IPS DF 19.7 (cell line): Measurements from ENCODE around the gene IRF2.
A peak's percentile ranks its signal among the peaks of the same experiment; 100 is the strongest.
"Not testable (repeated sequence)": the region's sequence is repeated elsewhere in the genome, so short reads cannot be mapped to it uniquely, and the experiment has no call there.

Experiments
- DNase-seq: peaks from one replicate; pipeline ENCODE4 v3.0.0-alpha.2; 2013; ENCODE audit warnings: low read depth, low spot score

IRF2 gene

DNA sequence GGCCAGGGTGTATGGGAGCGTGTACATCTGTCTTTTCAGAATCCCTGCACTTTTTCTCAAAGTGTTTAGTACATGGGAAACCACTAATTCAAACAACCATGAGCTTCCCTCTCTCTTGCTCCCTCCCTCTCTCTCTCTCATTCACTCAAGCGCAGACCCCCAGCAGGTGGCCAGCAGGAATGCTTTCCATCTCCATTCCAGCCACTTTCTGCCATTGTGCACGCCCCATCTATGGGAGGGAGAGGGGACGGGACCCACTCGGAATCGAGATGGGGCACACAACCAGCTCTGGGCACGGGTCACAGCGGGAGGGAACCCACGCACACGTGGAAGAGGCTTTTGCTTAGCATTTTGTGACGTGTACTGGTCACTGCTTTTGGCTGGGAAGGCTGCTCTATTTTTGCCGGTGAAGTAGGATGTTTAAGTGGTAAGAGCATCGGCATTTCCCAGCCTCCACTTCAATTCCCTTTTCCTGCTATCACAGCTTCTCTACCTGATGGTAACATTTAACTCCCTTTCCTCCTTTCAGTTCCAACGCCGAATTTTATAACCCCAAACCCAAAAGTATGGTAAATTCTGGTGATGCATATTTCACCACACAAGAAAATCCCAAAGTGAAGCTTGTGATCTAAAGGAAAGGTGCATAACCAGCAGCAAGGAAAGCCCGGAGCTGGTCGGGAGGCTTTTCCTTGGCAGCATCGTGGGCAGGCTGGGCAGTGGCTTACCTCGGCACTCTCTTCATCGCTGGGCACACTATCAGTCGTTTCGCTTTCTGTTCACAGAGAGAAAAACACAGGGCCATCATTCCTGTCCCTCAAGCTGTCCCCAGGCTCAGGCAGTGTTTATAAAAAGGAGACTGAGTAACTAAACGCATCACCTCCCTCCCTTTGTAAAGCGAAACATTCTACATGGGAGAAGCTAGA lies 84.1 kb downstream of the IRF2 start:
- DNase-seq: no peak

- DNase-seq: no peak
These were observed 86.2 kb downstream of the IRF2 start for GRCh38 chr4:184388106-184388505.

GRCh38 chr4:184387351-184387750 lies 87.0 kb downstream of the IRF2 start:
- DNase-seq: no peak

- peak; percentile 79 for DNase-seq
These were observed 88.0 kb downstream of the IRF2 start for GRCh38 chr4:184386271-184386781.

DNA sequence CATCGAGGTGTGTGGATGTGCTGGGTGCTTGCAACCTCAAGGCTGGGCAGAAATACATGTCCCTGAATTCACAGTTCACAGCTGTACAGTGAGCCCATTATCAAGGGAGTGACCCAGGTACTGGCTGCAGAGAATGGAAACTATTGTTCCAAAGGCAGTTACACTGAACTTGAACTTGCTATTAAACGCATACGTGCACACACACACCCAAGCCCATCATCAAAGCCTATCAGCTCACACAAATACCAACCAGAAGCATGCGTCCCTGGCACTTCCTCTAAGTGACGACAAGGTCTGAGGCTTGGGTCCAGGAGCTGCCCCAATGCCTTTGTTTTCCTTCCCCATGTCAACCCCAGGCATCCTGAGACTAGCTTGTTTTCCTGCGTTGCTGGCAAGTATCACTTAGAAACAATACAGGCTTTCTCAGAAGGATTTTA lies 88.6 kb downstream of the IRF2 start:
- no peak for DNase-seq

DNA sequence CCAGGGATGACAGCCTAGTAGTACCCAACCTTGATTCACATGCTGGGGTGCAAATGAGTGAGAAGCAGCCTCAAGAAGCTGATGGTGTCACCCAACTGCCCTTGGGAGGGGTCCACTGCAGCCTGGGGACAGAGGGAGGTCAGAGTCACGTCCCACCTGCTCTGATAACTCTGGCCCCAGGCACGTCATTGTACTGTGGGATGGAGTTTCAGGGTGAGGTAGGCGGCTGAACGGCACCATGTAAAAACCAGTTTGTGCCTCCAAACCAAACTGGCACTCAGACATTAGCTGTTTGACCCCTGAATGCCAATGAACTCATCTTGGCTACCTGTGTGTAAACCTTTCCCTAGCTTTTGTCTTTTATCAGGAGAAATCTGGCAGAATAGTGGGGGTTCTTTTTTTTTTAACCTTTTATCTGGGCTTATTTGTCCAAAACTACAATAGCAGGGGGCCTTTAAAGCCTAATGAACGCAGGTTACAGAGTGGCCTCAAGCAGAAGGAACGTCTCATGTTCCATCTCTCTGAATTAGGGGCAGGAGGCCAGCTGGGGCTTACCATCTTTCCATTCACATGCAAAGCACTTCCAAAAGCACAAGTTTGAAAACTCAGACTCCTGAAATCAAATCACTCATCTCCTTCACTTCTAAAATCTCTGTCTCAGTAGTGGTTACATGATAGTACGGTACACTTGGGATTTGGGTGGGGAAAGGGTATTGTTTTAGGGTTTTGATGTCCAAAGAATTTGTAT lies 89.4 kb downstream of the IRF2 start:
- DNase-seq: no peak

DNA sequence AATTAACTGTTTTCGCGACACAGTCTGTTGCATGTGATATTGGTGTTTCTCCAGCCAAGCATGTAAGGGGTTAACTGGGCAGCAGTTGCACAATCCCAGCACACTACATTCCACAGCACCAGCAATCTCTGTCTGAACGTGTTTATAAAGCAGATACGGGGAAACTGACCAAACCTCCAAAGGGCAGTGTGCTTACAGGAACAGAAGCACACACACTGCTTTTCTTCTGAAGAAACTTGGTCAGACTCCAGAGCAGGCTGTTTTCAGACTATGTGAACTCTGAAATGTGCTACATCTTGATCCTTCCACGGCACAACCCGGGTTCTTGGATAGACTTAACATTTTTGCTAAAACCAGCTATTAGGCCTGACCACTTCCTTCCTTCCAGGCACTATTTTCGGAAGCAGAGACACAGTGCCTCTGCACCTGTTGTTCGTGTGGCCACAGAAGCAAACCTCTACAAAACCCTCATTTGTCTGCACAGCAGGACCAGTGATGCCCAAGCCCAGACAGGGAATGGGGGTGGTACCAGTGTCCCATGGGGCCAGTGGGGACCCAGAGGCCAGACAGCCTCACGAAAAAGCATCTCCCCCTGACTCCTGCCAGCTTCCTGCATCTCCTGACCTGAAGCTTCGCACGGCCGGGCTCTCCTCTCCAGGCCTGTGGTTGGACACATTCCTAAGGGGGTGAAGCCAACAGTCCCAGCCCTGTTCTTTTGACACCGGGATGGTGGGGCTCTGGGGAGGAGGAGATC lies 90.1 kb downstream of the IRF2 start:
- no peak for DNase-seq

- no peak for DNase-seq
These were observed 90.8 kb downstream of the IRF2 start for GRCh38 chr4:184383497-184384055.

- DNase-seq: no peak
These were observed 92.0 kb downstream of the IRF2 start for GRCh38 chr4:184382189-184382846.

GRCh38 chr4:184380707-184381106 lies 93.6 kb downstream of the IRF2 start:
- no peak for DNase-seq

DNA sequence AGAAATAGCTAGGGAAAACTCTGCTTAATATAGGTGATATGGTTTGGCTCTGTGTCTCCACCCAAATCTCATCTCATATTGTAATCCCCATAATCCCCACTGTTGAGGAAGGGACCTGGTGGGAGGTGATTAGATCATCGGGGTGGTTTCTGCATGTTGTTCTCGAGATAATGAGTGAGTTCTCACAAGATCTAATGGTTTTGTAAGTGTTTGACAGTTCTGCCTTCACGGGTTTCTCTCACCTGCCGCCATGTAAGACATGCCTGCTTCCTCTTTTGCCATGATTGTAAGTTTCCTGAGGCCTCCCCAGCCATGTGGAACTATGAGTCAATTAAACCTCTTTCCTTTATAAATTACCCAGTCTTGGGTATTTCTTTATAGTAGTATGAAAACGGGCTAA lies 94.1 kb downstream of the IRF2 start:
- DNase-seq: not testable (repeated sequence)

- DNase-seq: no peak
These were observed 97.4 kb downstream of the IRF2 start for GRCh38 chr4:184376923-184377322.

- no peak for DNase-seq
These were observed 98.1 kb downstream of the IRF2 start for GRCh38 chr4:184376126-184376838.

GRCh38 chr4:184375623-184376022 lies 98.7 kb downstream of the IRF2 start:
- not testable (repeated sequence) for DNase-seq

GRCh38 chr4:184375027-184375426 lies 99.3 kb downstream of the IRF2 start:
- no peak for DNase-seq

GRCh38 chr4:184373886-184374405 lies 100.4 kb downstream of the IRF2 start:
- no peak for DNase-seq

DNA sequence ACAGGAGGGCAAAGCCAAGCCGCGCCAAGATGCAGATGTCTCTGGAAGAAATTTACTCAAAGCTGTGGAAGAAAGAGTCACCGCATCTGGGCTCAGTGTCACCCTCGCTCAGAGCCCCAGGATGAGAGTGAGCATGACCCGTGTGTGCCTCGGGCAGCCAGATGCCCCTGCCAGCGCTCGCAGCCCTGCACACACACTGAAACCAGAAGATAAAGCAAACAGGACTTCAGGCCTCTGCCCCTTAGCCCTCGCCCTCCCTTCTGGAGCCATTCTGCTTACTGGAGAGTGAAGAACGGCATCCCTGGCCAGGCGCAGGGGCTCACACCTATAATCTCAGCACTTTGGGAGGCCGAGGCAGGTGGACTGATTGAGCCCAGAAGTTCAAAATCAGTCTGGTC lies 103.0 kb downstream of the IRF2 start:
- no peak for DNase-seq

DNA sequence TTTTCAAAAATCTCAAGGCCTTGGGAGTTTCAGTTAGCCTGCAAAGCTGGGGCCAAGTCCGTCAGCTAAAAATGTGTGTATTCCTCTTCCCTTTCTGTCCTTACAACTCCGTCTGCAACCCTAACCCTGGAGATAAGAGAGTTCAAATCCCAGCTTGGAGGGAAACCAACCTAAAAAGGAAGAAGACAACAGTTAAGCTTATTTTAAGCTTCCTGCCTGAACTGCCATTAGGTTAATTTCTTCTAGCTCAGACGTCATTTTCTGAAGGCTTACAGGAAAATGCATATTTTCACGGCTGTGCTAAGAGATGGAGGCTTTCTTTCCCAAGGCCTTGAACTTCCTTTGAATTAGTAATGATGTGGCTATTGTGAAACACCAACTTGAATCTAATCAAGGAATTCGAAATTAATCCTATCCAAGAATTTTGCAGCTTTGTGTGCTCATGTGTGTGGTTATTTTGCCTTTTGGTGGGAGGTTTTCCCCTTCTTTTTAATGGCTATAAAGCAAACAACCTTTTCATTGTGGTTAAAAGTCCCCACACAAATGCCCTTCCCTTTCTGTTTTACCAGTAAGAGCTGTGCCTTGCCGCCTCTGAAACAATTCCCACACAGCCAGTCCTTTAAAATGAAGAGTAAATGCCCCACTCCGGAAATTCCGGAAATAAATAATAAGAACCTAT lies 103.5 kb downstream of the IRF2 start:
- no peak for DNase-seq

DNA sequence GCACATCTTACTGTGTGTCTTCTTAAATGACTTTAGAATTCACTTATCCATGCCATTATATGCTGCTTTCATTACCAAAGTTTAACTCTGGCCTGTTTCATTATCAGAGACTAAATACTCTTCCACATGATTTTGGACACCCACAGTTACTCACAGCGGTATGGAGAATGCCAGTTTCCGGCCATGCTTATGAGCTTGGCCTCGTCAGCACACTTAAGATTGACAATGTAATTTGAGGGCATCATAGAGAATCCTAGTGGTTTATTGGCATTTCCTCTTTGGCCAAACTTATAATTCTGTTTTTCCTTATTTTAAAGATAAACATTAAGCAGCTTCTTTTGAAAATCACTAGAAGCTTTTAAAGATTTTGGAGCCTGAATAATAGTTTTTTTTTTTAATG lies 104.5 kb downstream of the IRF2 start:
- DNase-seq: no peak
